ENCODE data around the gene ST8SIA1.

Gene ST8SIA1

DNA sequence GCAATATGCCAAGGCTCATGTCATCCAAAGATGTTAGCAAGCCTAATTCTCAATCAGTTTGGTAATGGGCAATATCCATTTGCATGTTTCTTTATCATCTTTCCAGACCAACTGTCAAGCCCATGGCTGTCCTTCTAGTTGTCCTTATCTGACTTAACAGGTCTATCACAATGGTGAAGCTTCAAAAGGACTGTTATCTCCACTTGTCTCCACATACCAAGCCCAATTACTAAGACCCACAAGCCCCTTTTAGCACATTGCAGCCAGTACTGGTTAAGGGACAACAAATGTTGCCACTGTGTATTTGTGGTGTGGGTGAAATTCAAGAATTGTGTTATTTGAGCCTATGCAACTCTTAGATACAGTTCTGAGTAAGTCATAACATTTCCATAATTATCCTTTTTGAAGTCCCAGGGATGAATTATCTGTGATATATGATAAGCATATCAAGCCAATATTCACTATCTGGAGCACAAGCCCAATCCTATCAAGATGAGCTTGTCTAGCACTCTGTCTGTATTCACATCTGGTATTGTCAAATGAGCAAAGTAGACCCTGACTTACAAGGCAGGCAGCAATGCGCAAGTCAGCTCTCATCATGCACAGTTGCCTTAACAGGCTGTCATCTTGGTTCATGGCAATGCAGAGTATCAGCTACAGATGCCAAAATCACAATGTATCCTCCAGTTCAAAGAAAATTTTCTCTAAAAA lies 19.3 kb upstream of the ST8SIA1 start:
- no peak for DNase-seq (ENCODE audit: extremely low spot score)
- TF ChIP-seq, protein P1, sequence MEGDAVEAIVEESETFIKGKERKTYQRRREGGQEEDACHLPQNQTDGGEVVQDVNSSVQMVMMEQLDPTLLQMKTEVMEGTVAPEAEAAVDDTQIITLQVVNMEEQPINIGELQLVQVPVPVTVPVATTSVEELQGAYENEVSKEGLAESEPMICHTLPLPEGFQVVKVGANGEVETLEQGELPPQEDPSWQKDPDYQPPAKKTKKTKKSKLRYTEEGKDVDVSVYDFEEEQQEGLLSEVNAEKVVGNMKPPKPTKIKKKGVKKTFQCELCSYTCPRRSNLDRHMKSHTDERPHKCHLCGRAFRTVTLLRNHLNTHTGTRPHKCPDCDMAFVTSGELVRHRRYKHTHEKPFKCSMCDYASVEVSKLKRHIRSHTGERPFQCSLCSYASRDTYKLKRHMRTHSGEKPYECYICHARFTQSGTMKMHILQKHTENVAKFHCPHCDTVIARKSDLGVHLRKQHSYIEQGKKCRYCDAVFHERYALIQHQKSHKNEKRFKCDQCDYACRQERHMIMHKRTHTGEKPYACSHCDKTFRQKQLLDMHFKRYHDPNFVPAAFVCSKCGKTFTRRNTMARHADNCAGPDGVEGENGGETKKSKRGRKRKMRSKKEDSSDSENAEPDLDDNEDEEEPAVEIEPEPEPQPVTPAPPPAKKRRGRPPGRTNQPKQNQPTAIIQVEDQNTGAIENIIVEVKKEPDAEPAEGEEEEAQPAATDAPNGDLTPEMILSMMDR (IDR thresholded peaks at IDR 0.05; ENCODE audit: control extremely low read depth, extremely low read depth, low read depth, missing control alignments) = no peak
- POLR2A ChIA-PET = no interaction called here
- CTCF ChIA-PET = interaction anchor here (1.0 to 1.3 kb wide), 2 partner anchors 20 to 112 kb away, joined by 3 read pairs; no protein-coding TSS in a partner anchor

DNA sequence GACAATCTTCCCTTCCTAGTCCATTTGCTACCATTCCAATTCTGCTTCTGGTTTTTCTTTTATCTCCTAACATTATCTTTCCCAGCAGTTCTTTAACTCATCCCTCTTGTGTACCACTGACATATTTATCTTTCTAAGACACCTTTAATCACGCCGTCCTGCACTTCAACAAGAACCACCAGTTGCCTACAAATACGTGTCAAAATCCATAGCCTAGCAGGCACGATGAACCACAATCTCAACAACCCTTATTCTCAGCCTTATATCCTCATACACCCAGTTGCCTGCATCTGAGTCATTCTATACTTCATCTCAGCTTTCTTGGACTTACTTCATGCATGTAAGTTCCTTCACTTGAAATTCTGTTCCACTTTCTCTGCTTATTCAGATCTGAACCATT lies 16.4 kb upstream of the ST8SIA1 start:
- TF ChIP-seq, protein P1 (IDR thresholded peaks at IDR 0.05; ENCODE audit: control extremely low read depth, extremely low read depth, low read depth, missing control alignments) = no peak
- CTCF ChIA-PET = no interaction called here
- no peak for DNase-seq (ENCODE audit: extremely low spot score)
- POLR2A ChIA-PET = no interaction called here

DNA sequence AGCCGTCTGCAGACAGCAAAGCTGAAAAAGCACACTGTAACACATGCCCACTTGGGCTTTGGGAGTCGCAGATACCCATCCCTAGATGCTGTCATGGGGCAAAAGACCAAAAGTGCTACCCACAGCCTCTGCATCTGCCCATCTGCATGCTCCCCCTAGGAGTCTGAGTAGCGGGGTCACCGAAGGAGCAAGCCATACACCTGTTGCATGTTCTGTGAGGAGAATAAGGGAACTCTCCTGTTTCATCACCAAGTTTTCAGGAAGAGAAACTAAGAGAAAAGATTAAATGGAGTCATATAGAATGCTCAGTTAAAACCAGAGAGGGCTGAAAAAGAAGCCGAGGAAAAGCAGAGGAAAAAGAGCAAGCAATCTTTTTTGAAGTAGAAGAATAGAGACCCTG lies 13.7 kb upstream of the ST8SIA1 start:
- ChIA-PET POLR2A (no interaction called here), CTCF (no interaction called here)
- TF ChIP-seq, protein P1 (IDR thresholded peaks at IDR 0.05; ENCODE audit: control extremely low read depth, extremely low read depth, low read depth, missing control alignments) = no peak
- DNase-seq (ENCODE audit: extremely low spot score) = no peak

DNA sequence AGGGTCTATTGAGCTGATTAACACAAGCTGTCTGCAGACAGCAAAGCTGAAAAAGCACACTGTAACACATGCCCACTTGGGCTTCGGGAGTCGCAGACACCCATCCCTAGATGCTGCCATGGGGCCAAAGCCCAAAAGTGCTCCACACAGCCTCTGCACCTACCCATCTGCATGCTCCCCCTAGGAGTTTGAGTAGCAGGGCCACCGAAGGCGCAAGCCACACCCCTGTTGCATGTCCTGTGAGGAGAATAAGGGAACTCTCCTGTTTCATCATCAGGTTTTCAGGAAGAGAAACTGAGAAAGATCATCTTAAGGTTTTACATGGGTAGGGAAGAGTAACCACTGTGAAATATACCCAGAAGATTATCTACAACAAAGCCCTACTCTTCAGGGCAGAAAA lies 5.6 kb upstream of the ST8SIA1 start:
- ChIA-PET POLR2A (no interaction called here), CTCF (no interaction called here)
- TF ChIP-seq, protein P1 (IDR thresholded peaks at IDR 0.05; ENCODE audit: control extremely low read depth, extremely low read depth, low read depth, missing control alignments) = no peak
- DNase-seq (ENCODE audit: extremely low spot score) = no peak

DNA sequence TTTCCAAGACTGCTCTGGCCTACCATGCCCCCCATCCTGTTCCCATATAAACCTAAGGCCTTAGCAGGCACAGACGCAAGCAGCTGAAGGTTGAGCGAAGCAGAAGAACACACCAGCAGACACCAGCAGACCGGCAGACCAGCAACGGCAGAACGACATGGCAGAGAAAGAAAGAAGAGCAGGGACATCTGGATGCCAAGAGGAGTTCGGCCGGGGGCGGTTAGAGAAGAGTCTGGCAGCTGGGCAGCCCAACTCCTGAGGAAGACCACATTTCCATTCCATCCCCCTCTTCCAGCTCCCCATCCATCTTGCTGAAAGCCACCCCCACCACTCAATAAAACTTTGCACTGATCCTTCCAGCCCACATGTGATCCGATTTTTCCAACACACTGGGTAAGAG lies 5.2 kb upstream of the ST8SIA1 start:
- no peak for DNase-seq (ENCODE audit: extremely low spot score)
- ChIA-PET CTCF (no interaction called here), POLR2A (no interaction called here)
- TF ChIP-seq, protein P1 (IDR thresholded peaks at IDR 0.05; ENCODE audit: control extremely low read depth, extremely low read depth, low read depth, missing control alignments) = no peak

DNA sequence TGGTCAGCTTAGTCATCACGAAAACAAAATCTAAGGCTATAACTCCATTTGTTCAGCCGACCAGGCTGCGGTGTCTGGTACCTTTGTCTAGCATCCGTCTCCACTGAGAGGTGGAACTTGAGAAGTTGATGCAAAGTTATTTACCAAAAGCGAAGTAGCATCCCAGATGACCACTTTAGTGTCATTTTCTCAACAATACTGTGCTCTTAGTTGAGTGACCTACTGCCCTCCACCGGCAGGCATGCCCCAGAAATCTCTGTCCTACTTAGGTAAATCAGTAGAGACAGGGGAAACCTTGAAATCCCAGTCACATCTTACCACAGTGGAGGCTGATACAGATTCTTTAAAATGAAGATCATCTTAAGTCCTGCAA lies 1.3 kb upstream of the ST8SIA1 start:
- TF ChIP-seq, protein P1 (IDR thresholded peaks at IDR 0.05; ENCODE audit: control extremely low read depth, extremely low read depth, low read depth, missing control alignments) = peak; percentile 27

More for the DNA sequence above, 1.3 kb upstream of the ST8SIA1 start:
- ChIA-PET POLR2A (no interaction called here), CTCF (interaction anchor here (0.7 to 2.1 kb wide), 9 partner anchors 11 to 264 kb away, joined by 3 to 6 read pairs (median 3); no protein-coding TSS in a partner anchor)
- DNase-seq (ENCODE audit: extremely low spot score) = no peak
